ENCODE data around the gene PPFIA1.

Gene PPFIA1

DNA sequence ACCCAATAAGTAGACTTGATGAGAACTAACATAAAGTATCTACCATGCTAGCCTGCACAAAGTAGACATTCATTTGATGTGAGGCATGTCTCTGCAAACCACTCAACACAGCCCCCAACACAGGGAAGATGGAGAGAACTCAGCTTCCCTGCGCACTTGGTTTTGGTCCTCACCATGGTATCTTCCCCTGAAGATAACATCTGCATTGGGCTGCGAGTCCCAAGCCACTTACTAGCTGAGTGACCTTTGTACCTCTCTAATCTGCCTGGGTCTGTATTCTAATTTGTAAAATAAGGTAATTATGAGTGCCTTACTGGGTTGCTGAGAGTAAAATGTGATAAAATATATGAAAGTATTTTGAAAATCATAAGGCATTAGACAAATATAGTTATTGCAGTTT is 30.7 kb downstream of the PPFIA1 start:
- no peak for DNase-seq (ENCODE audit: low read depth)
- TF ChIP-seq, protein P1, sequence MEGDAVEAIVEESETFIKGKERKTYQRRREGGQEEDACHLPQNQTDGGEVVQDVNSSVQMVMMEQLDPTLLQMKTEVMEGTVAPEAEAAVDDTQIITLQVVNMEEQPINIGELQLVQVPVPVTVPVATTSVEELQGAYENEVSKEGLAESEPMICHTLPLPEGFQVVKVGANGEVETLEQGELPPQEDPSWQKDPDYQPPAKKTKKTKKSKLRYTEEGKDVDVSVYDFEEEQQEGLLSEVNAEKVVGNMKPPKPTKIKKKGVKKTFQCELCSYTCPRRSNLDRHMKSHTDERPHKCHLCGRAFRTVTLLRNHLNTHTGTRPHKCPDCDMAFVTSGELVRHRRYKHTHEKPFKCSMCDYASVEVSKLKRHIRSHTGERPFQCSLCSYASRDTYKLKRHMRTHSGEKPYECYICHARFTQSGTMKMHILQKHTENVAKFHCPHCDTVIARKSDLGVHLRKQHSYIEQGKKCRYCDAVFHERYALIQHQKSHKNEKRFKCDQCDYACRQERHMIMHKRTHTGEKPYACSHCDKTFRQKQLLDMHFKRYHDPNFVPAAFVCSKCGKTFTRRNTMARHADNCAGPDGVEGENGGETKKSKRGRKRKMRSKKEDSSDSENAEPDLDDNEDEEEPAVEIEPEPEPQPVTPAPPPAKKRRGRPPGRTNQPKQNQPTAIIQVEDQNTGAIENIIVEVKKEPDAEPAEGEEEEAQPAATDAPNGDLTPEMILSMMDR (IDR thresholded peaks at IDR 0.05; ENCODE audit: low read length, missing control alignments), result no peak
- H3K4me3 ChIP-seq (replicated peaks; ENCODE audit: low read depth, low read length), result no peak overlapping the region

DNA sequence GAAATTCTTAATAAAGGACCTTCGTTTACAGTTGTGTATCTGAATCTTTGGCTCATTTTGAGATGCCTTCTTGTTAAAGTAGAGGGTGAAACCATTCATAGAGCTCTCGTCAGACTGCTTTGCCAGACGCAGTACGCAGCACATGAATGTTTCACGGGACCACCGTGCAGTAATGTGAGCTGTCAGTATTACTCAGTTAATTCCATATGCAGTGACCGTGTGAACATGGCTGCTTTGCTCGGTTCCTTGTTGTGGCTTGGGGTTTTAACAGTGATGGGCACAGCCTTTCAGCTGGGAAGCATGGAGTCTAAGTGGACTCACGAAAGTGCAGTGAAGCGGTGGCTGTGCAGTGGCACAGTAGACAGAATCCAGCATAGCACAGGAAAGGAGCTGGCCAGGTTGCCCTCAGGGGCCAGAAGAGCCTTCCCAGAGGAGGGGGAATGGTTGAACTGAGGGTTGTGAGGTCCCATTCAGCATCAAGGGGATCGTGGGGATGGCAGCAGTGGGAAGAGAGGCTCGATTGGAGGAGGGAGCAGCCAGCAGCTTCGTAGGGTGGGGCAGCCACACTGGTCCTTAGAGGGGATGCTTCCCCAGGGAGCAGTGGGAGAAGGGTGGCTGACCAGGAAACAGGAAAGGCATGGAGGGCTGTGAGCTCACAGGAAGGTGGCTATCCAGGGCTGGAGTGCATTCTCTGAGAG is 31.4 kb downstream of the PPFIA1 start:
- no peak for DNase-seq (ENCODE audit: low read depth)
- no peak overlapping the region for H3K4me3 ChIP-seq (replicated peaks; ENCODE audit: low read depth, low read length)
- TF ChIP-seq, protein P1 (IDR thresholded peaks at IDR 0.05; ENCODE audit: low read length, missing control alignments), result no peak

DNA sequence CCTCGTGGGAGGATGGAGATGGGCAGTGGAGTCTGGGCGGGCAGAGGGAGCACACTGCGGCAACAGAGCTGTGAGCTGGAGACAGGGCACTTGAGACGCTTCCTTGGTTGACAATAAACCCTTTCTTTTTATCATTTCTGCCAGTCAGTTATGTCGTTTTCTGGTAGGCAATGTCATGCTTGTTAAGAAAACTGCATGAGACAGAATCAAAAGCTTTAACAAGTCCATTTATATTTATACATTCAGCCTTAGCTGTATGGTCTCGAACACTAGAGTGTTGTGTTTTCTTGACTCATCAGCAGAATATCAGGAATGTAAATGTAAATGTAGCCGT is 31.9 kb downstream of the PPFIA1 start:
- TF ChIP-seq, protein P1 (IDR thresholded peaks at IDR 0.05; ENCODE audit: low read length, missing control alignments), result no peak
- H3K4me3 ChIP-seq (replicated peaks; ENCODE audit: low read depth, low read length), result no peak overlapping the region
- DNase-seq (ENCODE audit: low read depth), result no peak

DNA sequence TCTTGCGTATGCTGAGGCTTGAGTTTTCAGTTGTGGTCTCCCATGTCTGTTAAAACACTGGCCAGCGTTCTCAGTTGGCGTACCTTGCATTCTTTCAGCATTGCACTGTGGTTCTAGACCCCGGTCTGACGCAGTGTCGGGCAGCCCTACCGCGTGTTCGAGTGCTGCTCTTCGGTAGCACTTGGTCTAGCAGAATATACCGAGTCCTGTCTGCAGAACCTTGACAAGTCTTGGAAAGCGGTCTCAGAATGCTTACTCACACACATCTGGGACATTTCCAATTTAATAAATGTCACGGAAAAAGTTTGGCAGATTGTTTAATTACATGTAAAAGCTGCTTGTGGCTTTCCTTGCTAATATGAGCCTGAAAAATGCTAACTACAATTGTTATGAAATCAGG is 32.6 kb downstream of the PPFIA1 start:
- peak; percentile 76 for DNase-seq (ENCODE audit: low read depth)
- no peak overlapping the region for H3K4me3 ChIP-seq (replicated peaks; ENCODE audit: low read depth, low read length)
- TF ChIP-seq, protein P1 (IDR thresholded peaks at IDR 0.05; ENCODE audit: low read length, missing control alignments), result no peak

DNA sequence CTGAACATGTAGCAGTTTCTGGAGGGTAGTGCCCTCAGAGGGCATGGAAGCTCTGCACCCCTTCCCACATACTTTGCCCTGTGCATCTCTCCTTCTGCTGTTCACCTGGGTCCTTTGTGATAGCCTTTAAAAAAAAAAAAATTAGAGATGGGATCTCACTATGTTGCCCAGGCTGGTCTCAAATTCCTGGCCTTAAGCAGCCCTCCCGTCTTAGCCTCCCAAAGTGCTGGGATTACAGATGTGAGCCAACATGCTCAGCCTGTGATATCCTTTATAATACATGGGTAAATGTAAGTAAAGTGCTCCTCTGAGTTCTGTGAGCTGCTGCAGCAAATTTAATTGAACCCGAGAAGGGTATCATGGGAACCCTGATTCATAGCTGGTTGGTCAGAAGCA is 33.7 kb downstream of the PPFIA1 start:
- H3K4me3 ChIP-seq (replicated peaks; ENCODE audit: low read depth, low read length), result no peak overlapping the region
- no peak for DNase-seq (ENCODE audit: low read depth)
- TF ChIP-seq, protein P1 (IDR thresholded peaks at IDR 0.05; ENCODE audit: low read length, missing control alignments), result no peak

DNA sequence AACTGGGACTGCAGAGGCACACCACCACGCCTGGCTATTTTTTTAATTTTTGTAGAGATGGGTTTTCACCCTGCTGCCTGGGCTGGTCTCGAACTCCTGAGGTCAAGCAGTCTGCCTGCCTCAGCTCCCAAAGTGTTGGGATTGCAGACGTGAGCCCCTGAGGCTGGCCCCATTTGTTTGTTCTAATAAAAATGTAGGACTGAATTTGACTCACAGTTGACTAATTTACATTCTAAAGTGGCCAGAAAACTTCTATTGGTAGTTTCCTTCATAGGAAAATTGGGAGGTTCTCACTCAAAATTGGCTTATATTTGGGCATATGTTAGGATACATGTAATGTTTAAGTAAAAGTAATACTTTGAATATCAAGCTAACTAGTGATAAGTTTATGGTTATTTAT is 35.0 kb downstream of the PPFIA1 start:
- TF ChIP-seq, protein P1 (IDR thresholded peaks at IDR 0.05; ENCODE audit: low read length, missing control alignments), result no peak
- DNase-seq (ENCODE audit: low read depth), result no peak
- no peak overlapping the region for H3K4me3 ChIP-seq (replicated peaks; ENCODE audit: low read depth, low read length)

DNA sequence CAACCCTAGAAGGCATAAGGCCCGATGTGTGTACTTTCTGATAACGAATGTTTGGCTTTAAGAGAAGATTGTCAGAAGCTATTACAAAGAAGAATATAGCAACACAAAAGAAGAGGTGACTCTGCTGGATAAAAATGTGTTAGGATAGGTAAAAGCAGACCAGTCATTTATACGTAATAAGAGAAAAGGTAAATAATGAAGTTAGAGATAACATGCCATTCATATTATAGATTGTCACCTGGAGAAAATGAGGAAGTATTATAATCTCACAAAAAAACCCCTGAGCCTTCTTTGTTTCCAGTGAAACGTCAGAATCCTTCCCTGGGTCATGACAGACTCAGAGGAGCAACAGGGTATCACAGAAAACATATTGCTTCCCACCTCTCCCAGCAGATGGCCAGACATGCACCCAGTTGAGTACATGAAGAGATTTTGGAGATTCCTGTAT is 36.1 kb downstream of the PPFIA1 start:
- peak; percentile 13 for DNase-seq (ENCODE audit: low read depth)
- H3K4me3 ChIP-seq (replicated peaks; ENCODE audit: low read depth, low read length), result no peak overlapping the region
- TF ChIP-seq, protein P1 (IDR thresholded peaks at IDR 0.05; ENCODE audit: low read length, missing control alignments), result no peak

Measured in fibroblast of pulmonary artery (primary cell).